IMR-90 (cell line): ENCODE data around the gene JMJD1C. TPM values are rescaled to one million over a fixed set of nuclear protein-coding genes. Genes with fewer than 3 reads are reported as not detected.
A peak's percentile ranks its signal among the peaks of the same experiment; 100 is the strongest.

Experiments
- ATAC-seq: fragments of 200-7000 bp; cut with Tn5 transposase; 2 replicates; pipeline ENCODE4 v1.9.1; 2020; ENCODE audit warnings: low read depth, mild to moderate bottlenecking, moderate library complexity
- BruUV-seq: library from RNA; stranded (reverse); fragments of 400-500 nt; replicated peaks from 2 replicates; lab custom pipeline; 2021; lab: Mats Ljungman, UMichigan
- CTCF ChIA-PET: fragments of 300-600 bp; formaldehyde crosslinking; extraction: SDS; loops from one replicate; lab custom pipeline; 2021; ENCODE audit warnings: antibody characterized with exemption; lab: Yijun Ruan, JAX
- POLR2A ChIA-PET: fragments of 300-600 bp; sonication (Branson Sonifier 250); formaldehyde crosslinking; loops from one replicate; lab custom pipeline; 2022; ENCODE audit warnings: antibody characterized with exemption; ENCODE audit not compliant: unreplicated experiment; lab: Charles Lee
- DNase-seq: peaks from one replicate; pipeline ENCODE4 v3.0.0; 2013
- H2AFZ ChIP-seq: replicated peaks from 2 replicates; pipeline ENCODE3; 2013; ENCODE audit warnings: low read length, mild to moderate bottlenecking; ENCODE audit not compliant: poor library complexity
- H2AK5ac ChIP-seq: 2 replicates; pipeline ENCODE4 v1.6.1; 2013; ENCODE audit warnings: low read depth, low read length, inconsistent platforms
- H2AK9ac ChIP-seq: replicated peaks from 2 replicates; pipeline ENCODE3; 2013; ENCODE audit warnings: mild to moderate bottlenecking, low read depth, low read length, moderate library complexity; ENCODE audit not compliant: poor library complexity
- H2BK120ac ChIP-seq: 2 replicates; pipeline ENCODE4 v1.6.1; 2013; ENCODE audit warnings: low read depth, low read length, inconsistent platforms
- H2BK15ac ChIP-seq: 3 replicates; pipeline ENCODE4 v1.6.1; 2013; ENCODE audit warnings: low read depth, low read length, inconsistent platforms
- H2BK20ac ChIP-seq: 2 replicates; pipeline ENCODE4 v1.6.1; 2013; ENCODE audit warnings: low read depth, mild to moderate bottlenecking, inconsistent platforms, low read length, moderate library complexity
- H2BK5ac ChIP-seq: 2 replicates; pipeline ENCODE4 v1.6.1; 2013; ENCODE audit warnings: mild to moderate bottlenecking, low read depth, low read length, inconsistent platforms; ENCODE audit not compliant: poor library complexity, severe bottlenecking
- H3K14ac ChIP-seq: replicated peaks from 2 replicates; pipeline ENCODE4 v1.6.1; 2013; ENCODE audit warnings: low read depth, low read length, inconsistent platforms
- H3K18ac ChIP-seq: 2 replicates; pipeline ENCODE4 v1.6.1; 2013; ENCODE audit warnings: low read depth, low read length, control low read depth
- H3K23ac ChIP-seq: 2 replicates; pipeline ENCODE4 v1.6.1; 2013; ENCODE audit warnings: low read depth, low read length, inconsistent platforms
- H3K27ac ChIP-seq: 2 replicates; pipeline ENCODE4 v1.5.1; 2013; ENCODE audit warnings: mild to moderate bottlenecking, control low read depth, low read length; ENCODE audit not compliant: insufficient read depth
- H3K27me3 ChIP-seq: 2 replicates; pipeline ENCODE4 v1.6.1; 2013; ENCODE audit warnings: low read length; ENCODE audit not compliant: control insufficient read depth, insufficient read depth
- H3K36me3 ChIP-seq: 2 replicates; pipeline ENCODE4 v1.6.1; 2013; ENCODE audit warnings: low read length, mixed read lengths; ENCODE audit not compliant: control insufficient read depth, insufficient read depth
- H3K4ac ChIP-seq: 2 replicates; pipeline ENCODE4 v1.6.1; 2013; ENCODE audit warnings: low read depth, low read length, inconsistent platforms
- H3K4me1 ChIP-seq: 2 replicates; pipeline ENCODE4 v1.6.1; 2013; ENCODE audit warnings: low read length, mixed read lengths; ENCODE audit not compliant: control insufficient read depth, insufficient read depth
- H3K4me2 ChIP-seq: 2 replicates; pipeline ENCODE4 v1.6.1; 2013; ENCODE audit warnings: low read depth, mild to moderate bottlenecking, control low read depth, low read length, moderate library complexity
- H3K4me3 ChIP-seq: 2 replicates; pipeline ENCODE4 v1.5.1; 2013; ENCODE audit warnings: low read depth, mild to moderate bottlenecking, control low read depth, low read length, moderate library complexity; ENCODE audit not compliant: insufficient read depth
- H3K56ac ChIP-seq: 2 replicates; pipeline ENCODE4 v1.6.1; 2013; ENCODE audit warnings: low read length, inconsistent platforms; ENCODE audit not compliant: insufficient read depth; ENCODE audit errors: extremely low read depth
- H3K79me1 ChIP-seq, 2 experiments: 2 replicates each; pipeline ENCODE4 v1.6.1; 2013; ENCODE audit warnings: low read length in 2 of 2, inconsistent platforms in 1 of 2, low read depth in 1 of 2
- H3K9ac ChIP-seq: 2 replicates; pipeline ENCODE4 v1.6.1; 2013; ENCODE audit warnings: low read depth, low read length, control low read depth
- H3K9me1 ChIP-seq: 2 replicates; pipeline ENCODE4 v1.6.1; 2013; ENCODE audit warnings: low read length, inconsistent platforms; ENCODE audit not compliant: insufficient read depth
- H3K9me3 ChIP-seq: 2 replicates; pipeline ENCODE4 v1.6.1; 2013; ENCODE audit warnings: low read length; ENCODE audit not compliant: control insufficient read depth, insufficient read depth
- H4K20me1 ChIP-seq: 2 replicates; pipeline ENCODE4 v1.6.1; 2013; ENCODE audit warnings: low read length, inconsistent platforms; ENCODE audit not compliant: insufficient read depth
- H4K5ac ChIP-seq: 2 replicates; pipeline ENCODE4 v1.6.1; 2013; ENCODE audit warnings: mild to moderate bottlenecking, low read depth, low read length, control low read depth
- H4K8ac ChIP-seq, 2 experiments: 2 replicates each; pipeline ENCODE4 v1.6.1; 2013; ENCODE audit warnings: low read depth in 2 of 2, low read length in 2 of 2, control low read depth in 1 of 2, inconsistent platforms in 1 of 2
- H4K91ac ChIP-seq: 2 replicates; pipeline ENCODE4 v1.6.1; 2013; ENCODE audit warnings: low read depth, low read length, inconsistent platforms; ENCODE audit not compliant: insufficient read depth
- MAFK ChIP-seq: IDR thresholded peaks from 2 replicates; pipeline ENCODE4 v1.6.1; 2012; ENCODE audit warnings: low read depth, low read length, improper control_type of control experiment
- MAZ ChIP-seq: IDR thresholded peaks from 2 replicates; pipeline ENCODE4 v1.6.1; 2012; ENCODE audit warnings: low read depth, mild to moderate bottlenecking, low read length, improper control_type of control experiment, moderate library complexity, borderline replicate concordance
- RAD21 ChIP-seq: IDR thresholded peaks from 2 replicates; pipeline ENCODE4 v1.6.1; 2012; ENCODE audit warnings: low read length, improper control_type of control experiment
- WGBS, 2 experiments: methylation state at CpG; one replicate each; pipeline versions ENCODE4 v1.1.5 to v1.1.7; 2013; ENCODE audit warnings: missing lambda C conversion rate in 2 of 2; ENCODE audit not compliant: insufficient read length in 1 of 2; ENCODE audit errors: extremely low coverage in 2 of 2; 5-methylcytosine and 5-hydroxymethylcytosine counted together
- dilution Hi-C: fragments of 300-500 bp; cut with HindIII; formaldehyde crosslinking; loops from one replicate; pipeline ENCODE4 v1.14.3; 2018; ENCODE audit warnings: low sequenced_read_pairs; ENCODE audit not compliant: unreplicated experiment
- in situ Hi-C: fragments of 300-500 bp; cut with MboI; formaldehyde crosslinking; loops from 3 replicates; pipeline ENCODE4 v1.14.3; 2019; ENCODE audit warnings: low sequenced_read_pairs, inconsistent platforms, mixed read lengths
- intact Hi-C: fragments of 100-400 bp; cut with micrococcal nuclease; formaldehyde crosslinking; loops from 2 replicates; pipeline ENCODE4 v1.10.0; 2022
- polyA plus RNA-seq, 3 experiments: library from polyadenylated mRNA; depleted of rRNA; stranded (reverse); fragments of >200 nt; gene quantifications; 2 replicates each; pipeline ENCODE4 v1.2.3, GENCODE V29; 2012; ENCODE audit warnings: low replicate concordance in 1 of 3
- total RNA-seq: library from RNA; depleted of rRNA; stranded (reverse); fragments of >200 nt; gene quantifications from 2 replicates; pipeline ENCODE4 v1.2.3, GENCODE V29; 2012

Gene JMJD1C
- total and polyA plus RNA-seq, 2 of the 4 experiments (the other 2 are of a cell fraction) = 15.6 to 96.8 TPM

GRCh38 chr10:63173468-63174232, 292.1 kb downstream of the JMJD1C start (continued):
- no peak for TF ChIP-seq RAD21

- H3K27ac ChIP-seq = no peak overlapping the region
- H3K4me2 ChIP-seq = no peak overlapping the region
- no peaks in the 10 kb centered on the region for H3K27me3 ChIP-seq
- in situ Hi-C loops = no loop called here
- intact Hi-C loops = no loop called here
- H3K36me3 ChIP-seq = peaks cover 13% of the 10 kb centered on the region
- H3K9me1 ChIP-seq = no peaks in the 10 kb centered on the region
- H2BK5ac ChIP-seq = no peak overlapping the region
- H4K8ac ChIP-seq = no peak overlapping the region
- H2AFZ ChIP-seq = no peak overlapping the region
- H4K91ac ChIP-seq = no peak overlapping the region
- peak; percentile 51 for TF ChIP-seq MAFK
- no peak for TF ChIP-seq MAZ
- ChIA-PET CTCF (interaction anchor here (0.6 kb wide), 1 partner anchor 457 kb away, joined by 3 read pairs; no protein-coding TSS in a partner anchor), POLR2A (no interaction called here)
- no peak overlapping the region for H2BK120ac ChIP-seq
- 0 out of 2 replicates have a peak, but pooled peaks cover 2% of the 10 kb centered on the region for H3K4me1 ChIP-seq
- H3K79me1 ChIP-seq = peaks cover 3 to 21% of the 10 kb centered on the region in 2 experiments
- no peak overlapping the region for H2BK15ac ChIP-seq
- H2BK20ac ChIP-seq = no peak overlapping the region
- ATAC-seq (no peak), DNase-seq (no peak)
- H3K23ac ChIP-seq = no peak overlapping the region
- no peak overlapping the region for H2AK9ac ChIP-seq
- no CpG with 5 or more reads among the region's 1 CpG for WGBS, 2 experiments
- dilution Hi-C loops = loop anchor here (25.0 kb wide), 2 partner anchors 540 to 560 kb away; no protein-coding TSS in a partner anchor
- no peak overlapping the region for H3K4ac ChIP-seq
- H3K9ac ChIP-seq = no peak overlapping the region
- no TSS peak for BruUV-seq
- H3K56ac ChIP-seq = no peak overlapping the region
- H3K4me3 ChIP-seq = no peak overlapping the region
- no peaks in the 10 kb centered on the region for H3K9me3 ChIP-seq
- no peak overlapping the region for H4K5ac ChIP-seq
- no peaks in the 10 kb centered on the region for H4K20me1 ChIP-seq
- no peak overlapping the region for H3K14ac ChIP-seq
- H3K18ac ChIP-seq = no peak overlapping the region
- no peak overlapping the region for H2AK5ac ChIP-seq
These were observed 293.9 kb downstream of the JMJD1C start for GRCh38 chr10:63171926-63172325.
